ENCODE results near the gene CHCHD3. TPM values are rescaled to one million over a fixed set of nuclear protein-coding genes. Genes with fewer than 3 reads are reported as not detected.

The CHCHD3 gene
- total RNA-seq, 6 experiments from 2014 or later: 16.5 to 42.6 (median 21.6) TPM

DNA sequence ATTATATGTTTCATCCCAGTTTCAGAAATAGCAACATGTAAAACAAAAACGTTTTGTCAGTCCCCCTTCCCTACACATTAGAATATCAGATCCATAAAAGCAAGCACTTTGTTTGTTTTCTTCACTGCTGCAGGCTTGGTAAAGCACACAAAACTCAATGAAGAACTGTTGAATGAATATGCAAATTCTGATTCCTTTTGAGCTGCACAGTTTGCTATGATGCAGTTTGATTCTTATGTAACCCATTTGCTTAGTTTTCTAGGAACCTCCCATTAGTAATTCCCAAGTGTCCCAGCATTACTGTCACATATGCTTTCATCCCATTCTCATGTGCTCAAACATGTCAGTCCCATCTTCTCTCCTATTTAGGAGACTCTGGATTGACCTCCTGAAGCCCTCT is 26.1 kb upstream of the CHCHD3 start:
- H3K4me3 ChIP-seq: no peak overlapping the region
- no peak overlapping the region for H3K27ac ChIP-seq
- ATAC-seq (no peak), DNase-seq (no peak)
- H3K9me3 ChIP-seq: no peaks in the 10 kb centered on the region
- H3K4me1 ChIP-seq: no peaks in the 10 kb centered on the region
- 14% methylated on average over 1 of the region's 1 CpG for WGBS (ENCODE audit: insufficient coverage, low coverage, low lambda C conversion rate, missing lambda C conversion rate)
- TF ChIP-seq POLR2A (IDR thresholded peaks at IDR 0.05): no peak
- TF ChIP-seq, protein P1, sequence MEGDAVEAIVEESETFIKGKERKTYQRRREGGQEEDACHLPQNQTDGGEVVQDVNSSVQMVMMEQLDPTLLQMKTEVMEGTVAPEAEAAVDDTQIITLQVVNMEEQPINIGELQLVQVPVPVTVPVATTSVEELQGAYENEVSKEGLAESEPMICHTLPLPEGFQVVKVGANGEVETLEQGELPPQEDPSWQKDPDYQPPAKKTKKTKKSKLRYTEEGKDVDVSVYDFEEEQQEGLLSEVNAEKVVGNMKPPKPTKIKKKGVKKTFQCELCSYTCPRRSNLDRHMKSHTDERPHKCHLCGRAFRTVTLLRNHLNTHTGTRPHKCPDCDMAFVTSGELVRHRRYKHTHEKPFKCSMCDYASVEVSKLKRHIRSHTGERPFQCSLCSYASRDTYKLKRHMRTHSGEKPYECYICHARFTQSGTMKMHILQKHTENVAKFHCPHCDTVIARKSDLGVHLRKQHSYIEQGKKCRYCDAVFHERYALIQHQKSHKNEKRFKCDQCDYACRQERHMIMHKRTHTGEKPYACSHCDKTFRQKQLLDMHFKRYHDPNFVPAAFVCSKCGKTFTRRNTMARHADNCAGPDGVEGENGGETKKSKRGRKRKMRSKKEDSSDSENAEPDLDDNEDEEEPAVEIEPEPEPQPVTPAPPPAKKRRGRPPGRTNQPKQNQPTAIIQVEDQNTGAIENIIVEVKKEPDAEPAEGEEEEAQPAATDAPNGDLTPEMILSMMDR (IDR thresholded peaks at IDR 0.05): no peak
- H3K36me3 ChIP-seq: no peaks in the 10 kb centered on the region
- H3K27me3 ChIP-seq: no peaks in the 10 kb centered on the region
- intact Hi-C loops (cut with DNase I): no loop called here

DNA sequence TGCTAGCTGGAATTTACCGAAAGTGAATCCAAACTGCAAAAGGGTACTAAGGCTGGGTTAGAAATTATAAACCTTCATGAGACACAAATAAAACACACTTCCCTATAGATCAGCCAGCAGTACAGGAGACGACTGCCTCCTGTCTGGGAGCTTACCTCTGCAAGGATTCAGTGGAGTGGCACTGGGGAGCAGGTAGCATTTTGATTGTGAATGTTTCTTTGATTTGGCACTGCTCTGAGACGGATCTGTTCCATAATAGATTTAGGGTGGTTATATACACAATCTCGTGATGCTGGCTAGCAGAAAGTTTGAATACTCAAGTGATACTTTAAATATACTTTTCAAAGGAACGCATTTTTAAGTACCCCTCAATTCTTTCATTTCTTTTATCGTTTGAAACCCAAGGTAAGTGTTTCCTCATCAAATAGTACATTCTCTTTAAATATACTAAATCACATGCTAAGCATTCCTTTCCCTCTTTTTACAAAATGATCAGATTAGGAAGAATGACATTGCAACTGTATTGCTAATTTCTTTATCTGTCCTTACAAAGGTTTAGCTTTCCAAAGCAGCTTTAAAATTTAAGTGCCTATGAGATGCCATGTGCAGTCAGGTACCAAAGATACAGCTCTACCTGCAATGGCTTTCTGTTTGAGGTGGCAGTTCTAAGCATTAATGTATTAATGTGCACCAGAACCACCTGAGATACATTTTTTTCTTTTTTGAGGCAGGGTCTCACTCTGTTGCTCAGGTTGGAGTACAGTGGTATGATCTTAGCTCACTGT is 20.6 kb upstream of the CHCHD3 start:
- Histone ChIP-seq H3K9me3 (no peaks in the 10 kb centered on the region), H3K27me3 (no peaks in the 10 kb centered on the region), H3K36me3 (no peaks in the 10 kb centered on the region), H3K27ac (no peak overlapping the region), H3K4me3 (no peak overlapping the region), H3K4me1 (no peaks in the 10 kb centered on the region)
- ATAC-seq (no peak), DNase-seq (no peak)
- no peak for TF ChIP-seq POLR2A (IDR thresholded peaks at IDR 0.05)
- TF ChIP-seq, protein P1 (IDR thresholded peaks at IDR 0.05): no peak
- intact Hi-C loops (cut with DNase I): no loop called here
- WGBS (ENCODE audit: insufficient coverage, low coverage, low lambda C conversion rate, missing lambda C conversion rate): 62% methylated on average over 6 of the region's 6 CpGs

- intact Hi-C loops (cut with DNase I): no loop called here
- no peak for TF ChIP-seq POLR2A (IDR thresholded peaks at IDR 0.05)
- TF ChIP-seq, protein P1 (IDR thresholded peaks at IDR 0.05): no peak
- 42% methylated on average over 2 of the region's 3 CpGs for WGBS (ENCODE audit: insufficient coverage, low coverage, low lambda C conversion rate, missing lambda C conversion rate)
- Histone ChIP-seq H3K4me3 (no peak overlapping the region), H3K27me3 (no peaks in the 10 kb centered on the region), H3K27ac (no peak overlapping the region), H3K36me3 (no peaks in the 10 kb centered on the region), H3K4me1 (no peaks in the 10 kb centered on the region), H3K9me3 (no peaks in the 10 kb centered on the region)
- DNase-seq (no peak), ATAC-seq (no peak)
Measured at GRCh38 chr7:133099633-133100286, 17.9 kb upstream of the CHCHD3 start.

GRCh38 chr7:133095119-133095671 is 13.3 kb upstream of the CHCHD3 start:
- intact Hi-C loops (cut with DNase I): no loop called here
- Histone ChIP-seq H3K36me3 (no peaks in the 10 kb centered on the region), H3K27me3 (no peaks in the 10 kb centered on the region), H3K4me3 (no peak overlapping the region), H3K9me3 (no peaks in the 10 kb centered on the region), H3K27ac (no peak overlapping the region), H3K4me1 (no peaks in the 10 kb centered on the region)
- TF ChIP-seq, protein P1 (IDR thresholded peaks at IDR 0.05): no peak
- TF ChIP-seq POLR2A (IDR thresholded peaks at IDR 0.05): no peak
- no peak for ATAC-seq
- DNase-seq: no peak
- WGBS (ENCODE audit: insufficient coverage, low coverage, low lambda C conversion rate, missing lambda C conversion rate): 51% methylated on average over 7 of the region's 7 CpGs

All from right lobe of liver (tissue), 6 donors.